PC-9 (cell line): ENCODE results near the gene TYW3. TPM values are rescaled to one million over a fixed set of nuclear protein-coding genes. Genes with fewer than 3 reads are reported as not detected.

Source experiments
- BruUV-seq: library from RNA; stranded (reverse); fragments of 400-500 nt; replicated peaks from 2 replicates; lab custom pipeline; 2021; lab: Mats Ljungman, UMichigan
- CTCF ChIA-PET: fragments of 300-600 bp; sonication (Branson Sonifier 250); formaldehyde crosslinking; loops from one replicate; lab custom pipeline; 2022; ENCODE audit warnings: antibody characterized with exemption; lab: Charles Lee
- POLR2A ChIA-PET: fragments of 300-600 bp; sonication (Branson Sonifier 250); formaldehyde crosslinking; loops from one replicate; lab custom pipeline; 2022; ENCODE audit warnings: antibody characterized with exemption; ENCODE audit not compliant: unreplicated experiment; lab: Charles Lee
- DNase-seq, 2 experiments: peaks; one replicate each; pipeline versions ENCODE4 v3.0.0 to v3.0.0-alpha.2; 2015 to 2022; ENCODE audit warnings: mixed read lengths in 1 of 2
- H2AFZ ChIP-seq: fragments of 200-600 bp; sonication (generic); 2 replicates; pipeline ENCODE4 v1.8.1; 2017; ENCODE audit warnings: antibody characterized with exemption
- H3F3A ChIP-seq: fragments of 200-600 bp; sonication (generic); 2 replicates; pipeline ENCODE4 v1.8.1; 2017; ENCODE audit warnings: antibody characterized with exemption, mild to moderate bottlenecking, low read depth; ENCODE audit not compliant: insufficient read depth
- H3K27ac ChIP-seq: fragments of 200-600 bp; sonication (generic); 2 replicates; pipeline ENCODE4 v1.6.1; 2016; ENCODE audit warnings: mixed run types
- H3K27me3 ChIP-seq: fragments of 200-600 bp; sonication (generic); 2 replicates; pipeline ENCODE4 v1.6.1; 2016; ENCODE audit warnings: low read depth, mixed run types; ENCODE audit not compliant: insufficient read depth
- H3K36me3 ChIP-seq: fragments of 200-600 bp; sonication (generic); 2 replicates; pipeline ENCODE4 v1.6.1; 2016; ENCODE audit warnings: low read depth, mixed run types
- H3K4me1 ChIP-seq: fragments of 200-600 bp; sonication (generic); replicated peaks from 2 replicates; pipeline ENCODE4 v1.6.1; 2016; ENCODE audit warnings: mixed run types; ENCODE audit not compliant: insufficient read depth
- H3K4me2 ChIP-seq: fragments of 200-600 bp; sonication (generic); 2 replicates; pipeline ENCODE4 v1.6.1; 2017; ENCODE audit warnings: mixed run types
- H3K4me3 ChIP-seq: fragments of 200-600 bp; sonication (generic); 2 replicates; pipeline ENCODE4 v1.6.1; 2016; ENCODE audit warnings: mixed run types
- H3K79me2 ChIP-seq: fragments of 200-600 bp; sonication (generic); 2 replicates; pipeline ENCODE4 v1.6.1; 2017; ENCODE audit warnings: low read depth, mixed run types
- H3K9me2 ChIP-seq: fragments of 200-600 bp; sonication (generic); 2 replicates; pipeline ENCODE4 v1.8.1; 2017; ENCODE audit warnings: mild to moderate bottlenecking; ENCODE audit not compliant: insufficient read depth
- H3K9me3 ChIP-seq: fragments of 200-600 bp; sonication (generic); 2 replicates; pipeline ENCODE4 v1.8.1; 2016; ENCODE audit warnings: low read depth; ENCODE audit not compliant: insufficient read depth
- H4K20me1 ChIP-seq: fragments of 200-600 bp; sonication (generic); 2 replicates; pipeline ENCODE4 v1.8.1; 2017; ENCODE audit not compliant: insufficient read depth
- EZH2 ChIP-seq: fragments of 200-600 bp; sonication (generic); IDR thresholded peaks from 2 replicates; pipeline ENCODE4 v1.8.0; 2017; ENCODE audit warnings: antibody characterized with exemption, low read depth
- intact Hi-C: fragments of 100-400 bp; cut with micrococcal nuclease; formaldehyde crosslinking; loops from one replicate; pipeline ENCODE4 v1.10.0; 2022; ENCODE audit not compliant: unreplicated experiment
- total RNA-seq: library from RNA; stranded (reverse); gene quantifications from 2 replicates; pipeline ENCODE4 v1.2.3, GENCODE V29; 2021
- TF ChIP-seq, protein P1 (sequence below): fragments of 200-600 bp; sonication (generic); conservative IDR thresholded peaks from 2 replicates; pipeline ENCODE4 v1.6.1; 2017; ENCODE audit warnings: mixed run types, antibody characterized with exemption, mild to moderate bottlenecking, moderate library complexity

TYW3 gene
- total RNA-seq, 1 experiment from 2014 or later: 19.8 TPM

DNA sequence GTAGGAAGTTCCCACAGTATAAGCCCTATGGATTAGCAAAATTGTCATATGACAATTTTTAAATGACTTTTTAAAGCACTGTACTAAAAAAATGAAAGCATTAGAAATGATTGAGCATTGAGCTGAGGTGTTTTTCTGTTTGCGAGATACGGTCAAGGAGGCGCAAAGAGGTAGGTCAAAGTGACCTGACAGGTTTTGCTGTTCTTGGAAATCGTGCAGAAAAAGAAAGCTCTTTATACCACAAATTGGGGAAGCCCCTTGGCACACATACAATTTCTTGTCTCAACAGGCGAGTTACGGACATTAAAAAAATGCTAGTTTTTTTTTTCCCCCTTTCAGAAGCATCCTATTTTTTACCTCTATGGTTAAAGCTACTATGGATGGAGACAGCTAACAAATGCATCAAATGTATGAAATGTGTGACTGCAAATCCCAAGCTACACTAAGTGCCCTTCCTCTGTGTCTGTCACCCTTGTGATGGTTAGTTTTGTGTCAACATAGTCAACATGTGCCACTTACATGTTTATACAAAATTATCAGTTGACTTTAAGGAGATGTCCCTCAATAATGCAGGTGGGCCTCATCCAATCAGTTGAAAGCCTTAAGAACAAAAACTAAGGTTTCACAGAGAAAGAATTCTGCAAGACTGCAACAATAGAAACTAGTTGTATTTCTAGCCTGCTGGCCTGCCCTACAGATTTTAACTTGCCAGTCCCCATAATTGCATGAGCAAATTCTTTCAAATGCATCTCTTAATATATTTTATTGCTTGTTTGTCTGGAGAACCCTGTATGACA, 29.4 kb upstream of the TYW3 start:
- Histone ChIP-seq H2AFZ (no peak overlapping the region), H3K4me1 (no peaks in the 10 kb centered on the region), H3F3A (no peaks in the 10 kb centered on the region), H3K79me2 (no peaks in the 10 kb centered on the region), H3K9me3 (no peaks in the 10 kb centered on the region; the same call in 1 of the 2 replicates), H3K4me2 (no peak overlapping the region), H4K20me1 (no peaks in the 10 kb centered on the region), H3K27me3 (no peaks in the 10 kb centered on the region), H3K36me3 (no peaks in the 10 kb centered on the region), H3K9me2 (no peaks in the 10 kb centered on the region; the same call in 1 of the 2 replicates), H3K4me3 (no peak overlapping the region), H3K27ac (no peak overlapping the region)
- TF ChIP-seq, protein P1, sequence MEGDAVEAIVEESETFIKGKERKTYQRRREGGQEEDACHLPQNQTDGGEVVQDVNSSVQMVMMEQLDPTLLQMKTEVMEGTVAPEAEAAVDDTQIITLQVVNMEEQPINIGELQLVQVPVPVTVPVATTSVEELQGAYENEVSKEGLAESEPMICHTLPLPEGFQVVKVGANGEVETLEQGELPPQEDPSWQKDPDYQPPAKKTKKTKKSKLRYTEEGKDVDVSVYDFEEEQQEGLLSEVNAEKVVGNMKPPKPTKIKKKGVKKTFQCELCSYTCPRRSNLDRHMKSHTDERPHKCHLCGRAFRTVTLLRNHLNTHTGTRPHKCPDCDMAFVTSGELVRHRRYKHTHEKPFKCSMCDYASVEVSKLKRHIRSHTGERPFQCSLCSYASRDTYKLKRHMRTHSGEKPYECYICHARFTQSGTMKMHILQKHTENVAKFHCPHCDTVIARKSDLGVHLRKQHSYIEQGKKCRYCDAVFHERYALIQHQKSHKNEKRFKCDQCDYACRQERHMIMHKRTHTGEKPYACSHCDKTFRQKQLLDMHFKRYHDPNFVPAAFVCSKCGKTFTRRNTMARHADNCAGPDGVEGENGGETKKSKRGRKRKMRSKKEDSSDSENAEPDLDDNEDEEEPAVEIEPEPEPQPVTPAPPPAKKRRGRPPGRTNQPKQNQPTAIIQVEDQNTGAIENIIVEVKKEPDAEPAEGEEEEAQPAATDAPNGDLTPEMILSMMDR: no peak
- no peak for TF ChIP-seq EZH2
- ChIA-PET CTCF (interaction anchor here (0.7 kb wide), 1 partner anchor 930 kb away, joined by 3 read pairs; no protein-coding TSS in a partner anchor), POLR2A (no interaction called here)
- DNase-seq: no peak
- intact Hi-C loops: no loop called here
- no TSS peak for BruUV-seq

DNA sequence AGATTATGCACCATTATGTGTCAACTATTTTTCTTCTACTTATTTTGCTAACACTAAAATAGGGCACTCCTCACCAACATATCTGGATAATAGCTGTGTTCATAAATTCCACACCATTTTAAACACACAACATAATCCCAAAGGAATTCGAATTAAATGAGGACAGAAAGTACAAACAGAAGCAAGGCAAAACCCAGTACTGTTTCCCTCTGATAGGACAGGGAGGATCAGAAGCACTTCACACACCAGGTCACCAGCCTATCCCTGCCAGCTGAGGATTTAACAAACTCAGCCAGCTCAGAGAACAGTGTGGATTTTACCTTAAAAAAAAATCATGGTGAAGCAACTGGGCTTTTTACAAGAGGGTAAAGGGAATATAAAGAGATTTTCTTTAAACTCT, 20.1 kb upstream of the TYW3 start:
- H4K20me1 ChIP-seq: no peaks in the 10 kb centered on the region
- no peaks in the 10 kb centered on the region for H3K27me3 ChIP-seq
- H3K27ac ChIP-seq: no peak overlapping the region
- no peaks in the 10 kb centered on the region for H3K4me1 ChIP-seq
- no peaks in the 10 kb centered on the region for H3K9me3 ChIP-seq
- BruUV-seq: no TSS peak
- H3K4me2 ChIP-seq: no peak overlapping the region
- H3F3A ChIP-seq: no peaks in the 10 kb centered on the region
- H2AFZ ChIP-seq: no peak overlapping the region
- H3K79me2 ChIP-seq: no peaks in the 10 kb centered on the region
- intact Hi-C loops: no loop called here
- POLR2A ChIA-PET: no interaction called here
- DNase-seq: no peak
- H3K9me2 ChIP-seq: no peaks in the 10 kb centered on the region
- H3K36me3 ChIP-seq: no peaks in the 10 kb centered on the region
- no peak for TF ChIP-seq EZH2
- TF ChIP-seq, protein P1: no peak
- CTCF ChIA-PET: no interaction called here
- H3K4me3 ChIP-seq: no peak overlapping the region

DNA sequence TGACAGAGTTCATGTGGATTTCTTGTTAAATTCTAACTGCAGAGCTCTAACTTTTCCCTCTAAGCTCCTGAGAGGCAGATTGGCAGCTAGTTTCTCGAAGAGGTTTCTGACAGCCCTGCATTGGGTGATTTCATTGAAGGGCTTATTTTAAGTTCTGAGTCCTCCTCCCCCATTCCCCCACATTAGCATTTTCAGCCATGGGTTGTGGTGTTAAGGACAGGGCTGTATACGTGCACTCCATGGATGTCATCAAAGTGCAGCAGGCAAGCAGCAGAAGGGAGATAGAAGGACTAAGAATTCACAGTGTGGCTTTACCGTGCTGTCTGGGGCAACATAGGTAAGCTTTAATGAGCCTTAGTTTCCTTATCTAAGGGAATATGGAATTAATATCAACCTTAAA, 19.1 kb upstream of the TYW3 start:
- CTCF ChIA-PET: no interaction called here
- H3K27me3 ChIP-seq: no peaks in the 10 kb centered on the region
- POLR2A ChIA-PET: no interaction called here
- intact Hi-C loops: no loop called here
- no peaks in the 10 kb centered on the region for H3K9me3 ChIP-seq
- no peaks in the 10 kb centered on the region for H3K4me1 ChIP-seq
- H3K9me2 ChIP-seq: no peaks in the 10 kb centered on the region
- no peak overlapping the region for H3K4me3 ChIP-seq
- H3K4me2 ChIP-seq: no peak overlapping the region
- H3F3A ChIP-seq: no peaks in the 10 kb centered on the region
- H3K27ac ChIP-seq: no peak overlapping the region
- H2AFZ ChIP-seq: no peak overlapping the region
- BruUV-seq: no TSS peak
- no peak for DNase-seq
- no peaks in the 10 kb centered on the region for H3K79me2 ChIP-seq
- no peaks in the 10 kb centered on the region for H4K20me1 ChIP-seq
- no peaks in the 10 kb centered on the region for H3K36me3 ChIP-seq
- TF ChIP-seq, protein P1: no peak
- TF ChIP-seq EZH2: no peak
